GM23338 (cell line): Measurements from ENCODE around the gene ADGRV1. TPM values are rescaled to one million over a fixed set of nuclear protein-coding genes. Genes with fewer than 3 reads are reported as not detected.
A peak's percentile ranks its signal among the peaks of the same experiment; 100 is the strongest.

Source experiments
- ATAC-seq: fragments of 200-7000 bp; cut with Tn5 transposase; 3 replicates; pipeline ENCODE4 v1.9.1; 2020
- DNase-seq: peaks from one replicate; pipeline ENCODE4 v3.0.0-alpha.2; 2015; ENCODE audit warnings: low spot score
- H2AFZ ChIP-seq: fragments of 200-600 bp; sonication (generic); 2 replicates; pipeline ENCODE4 v1.8.0; 2016; ENCODE audit warnings: antibody characterized with exemption, mild to moderate bottlenecking, moderate library complexity
- H3F3A ChIP-seq: fragments of 200-600 bp; sonication (generic); replicated peaks from 2 replicates; pipeline ENCODE4 v1.8.0; 2017; ENCODE audit warnings: antibody characterized with exemption, mixed run types, low read depth
- H3K27ac ChIP-seq: fragments of 200-600 bp; sonication (generic); 2 replicates; pipeline ENCODE4 v1.6.1; 2016; ENCODE audit warnings: low read depth
- H3K27me3 ChIP-seq: fragments of 200-600 bp; sonication (generic); 2 replicates; pipeline ENCODE4 v1.8.0; 2016; ENCODE audit warnings: mild to moderate bottlenecking, mixed run types, moderate library complexity; ENCODE audit not compliant: insufficient read depth
- H3K36me3 ChIP-seq: fragments of 200-600 bp; sonication (generic); 2 replicates; pipeline ENCODE4 v1.8.0; 2016; ENCODE audit warnings: mild to moderate bottlenecking; ENCODE audit not compliant: insufficient read depth
- H3K4me1 ChIP-seq: fragments of 200-600 bp; sonication (generic); 2 replicates; pipeline ENCODE4 v1.8.0; 2016; ENCODE audit warnings: mild to moderate bottlenecking, moderate library complexity; ENCODE audit not compliant: insufficient read depth
- H3K4me2 ChIP-seq: fragments of 200-600 bp; sonication (generic); 2 replicates; pipeline ENCODE4 v1.7.1; 2017; ENCODE audit warnings: mixed run types
- H3K4me3 ChIP-seq: fragments of 200-600 bp; sonication (generic); 2 replicates; pipeline ENCODE4 v1.6.1; 2016; ENCODE audit warnings: mixed run types
- H3K79me2 ChIP-seq: fragments of 200-600 bp; sonication (generic); replicated peaks from 2 replicates; pipeline ENCODE4 v1.8.0; 2017; ENCODE audit warnings: mild to moderate bottlenecking; ENCODE audit not compliant: insufficient read depth
- H3K9me2 ChIP-seq: fragments of 200-600 bp; sonication (generic); 2 replicates; pipeline ENCODE4 v1.8.0; 2017; ENCODE audit not compliant: insufficient read depth
- H4K20me1 ChIP-seq: fragments of 200-600 bp; sonication (generic); replicated peaks from 2 replicates; pipeline ENCODE4 v1.8.0; 2017; ENCODE audit warnings: mild to moderate bottlenecking; ENCODE audit not compliant: insufficient read depth
- H3K27ac Mint-ChIP-seq: 2 replicates; pipeline ENCODE4 v1.8.0; 2020; ENCODE audit warnings: inconsistent platforms, mild to moderate bottlenecking, moderate library complexity, mixed read lengths
- H3K27me3 Mint-ChIP-seq: 3 replicates; pipeline ENCODE4 v1.8.0; 2022; ENCODE audit warnings: low read depth, mild to moderate bottlenecking, moderate library complexity, mixed read lengths, inconsistent platforms; ENCODE audit not compliant: insufficient read depth, poor library complexity
- H3K36me3 Mint-ChIP-seq: 3 replicates; pipeline ENCODE4 v1.8.0; 2021; ENCODE audit warnings: low read depth, mild to moderate bottlenecking, inconsistent platforms, moderate library complexity, mixed read lengths
- H3K4me1 Mint-ChIP-seq: 3 replicates; pipeline ENCODE4 v1.8.0; 2020; ENCODE audit warnings: mild to moderate bottlenecking, inconsistent platforms, mixed read lengths
- H3K4me3 Mint-ChIP-seq: 3 replicates; pipeline ENCODE4 v1.8.0; 2021; ENCODE audit warnings: moderate library complexity, mild to moderate bottlenecking, inconsistent platforms, mixed read lengths
- H3K9me3 Mint-ChIP-seq: 3 replicates; pipeline ENCODE4 v1.8.0; 2020; ENCODE audit warnings: moderate library complexity, mild to moderate bottlenecking, inconsistent platforms, mixed read lengths
- EZH2phosphoT487 ChIP-seq: fragments of 200-600 bp; sonication (generic); IDR thresholded peaks from one replicate; pipeline ENCODE4 v1.8.1; 2018; ENCODE audit warnings: antibody characterized with exemption; ENCODE audit not compliant: unreplicated experiment
- NANOG ChIP-seq: IDR thresholded peaks from 2 replicates; pipeline ENCODE4 v1.6.1; 2016; ENCODE audit warnings: antibody characterized with exemption, borderline replicate concordance
- POLR2AphosphoS5 ChIP-seq: IDR thresholded peaks from 2 replicates; pipeline ENCODE4 v1.6.1; 2016; ENCODE audit warnings: antibody characterized with exemption, low read depth
- STAT1 ChIP-seq: IDR thresholded peaks from one replicate; pipeline ENCODE4 v1.6.1; 2016; ENCODE audit warnings: antibody characterized with exemption; ENCODE audit not compliant: unreplicated experiment
- ZNF331 ChIP-seq: fragments of 250-450 bp; sonication (Bioruptor Pico); IDR thresholded peaks from 2 replicates; pipeline ENCODE4 v1.5.0; 2020; ENCODE audit warnings: low read depth, mild to moderate bottlenecking, moderate library complexity
- polyA plus RNA-seq: library from polyadenylated mRNA; unstranded; fragments of >200 nt; fragmentation: Nextera tagmentation; extraction: Ambion mirVana; gene quantifications from 2 replicates; pipeline ENCODE4 v1.2.1, GENCODE V29; 2016
- total RNA-seq: library from RNA; depleted of rRNA; stranded (reverse); fragments of >200 nt; shearing (Covaris generic); gene quantifications from 2 replicates; pipeline ENCODE4 v1.2.3, GENCODE V29; 2014
- TF ChIP-seq, protein P1 (sequence below), 2 experiments: fragments of 200-600 bp in 1 of 2; sonication (generic) in 1 of 2; conservative IDR thresholded peaks; 2 replicates each; pipeline versions ENCODE4 v1.5.1 to v1.6.1; 2016 to 2017; ENCODE audit warnings: antibody characterized with exemption in 2 of 2, low read depth in 2 of 2, mild to moderate bottlenecking in 2 of 2, moderate library complexity in 1 of 2
- TF ChIP-seq, protein P2 (sequence below): IDR thresholded peaks from one replicate; pipeline ENCODE4 v1.6.1; 2018; ENCODE audit warnings: antibody characterized with exemption; ENCODE audit not compliant: unreplicated experiment
- TF ChIP-seq, protein P3 (sequence below): fragments of 250-450 bp; sonication (Bioruptor Pico); IDR thresholded peaks from 2 replicates; pipeline ENCODE4 v1.5.0; 2020; ENCODE audit warnings: mild to moderate bottlenecking, moderate library complexity

Gene ADGRV1
- total and polyA plus RNA-seq, 2 experiments from 2014 or later: 46.1 to 149 TPM

DNA sequence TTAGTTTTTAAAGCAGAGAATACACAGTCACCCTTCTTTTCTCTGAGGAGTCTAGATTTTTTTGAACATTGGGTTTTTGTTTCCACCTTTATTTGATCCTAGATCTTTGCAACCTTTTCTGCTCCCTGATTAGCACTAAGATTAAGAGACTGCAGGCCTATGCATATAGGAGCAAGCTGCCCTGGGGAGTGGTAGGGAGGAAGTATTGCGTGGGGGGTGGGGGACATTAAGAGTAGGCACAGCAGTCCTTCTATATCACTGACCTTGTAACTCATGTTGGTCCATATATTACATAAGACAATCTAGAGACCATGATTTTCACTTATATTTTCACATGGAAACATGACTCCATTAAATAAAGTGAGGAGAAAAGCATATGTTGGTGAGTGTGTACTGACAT is 149.1 kb downstream of the ADGRV1 start:
- peak; percentile 53; the same call in 1 of the 3 replicates for ATAC-seq

More for the DNA sequence above, 149.1 kb downstream of the ADGRV1 start:
- H3K36me3 Mint-ChIP-seq: peaks cover 13% of the 10 kb centered on the region; the same call in 2 of the 3 replicates
- peaks cover 10% of the 10 kb centered on the region for H3K4me1 Mint-ChIP-seq
- no peak overlapping the region; the same call in 1 of the 2 replicates for H3K27ac Mint-ChIP-seq
- H3K27me3 Mint-ChIP-seq: no peaks in the 10 kb centered on the region
- Histone ChIP-seq H3K27ac (no peak overlapping the region), H3K79me2 (no peaks in the 10 kb centered on the region), H4K20me1 (no peaks in the 10 kb centered on the region), H3K4me2 (no peak overlapping the region), H3K36me3 (peaks cover 11% of the 10 kb centered on the region), H3K27me3 (no peaks in the 10 kb centered on the region), H3K4me1 (no peaks in the 10 kb centered on the region), H3F3A (no peaks in the 10 kb centered on the region), H2AFZ (no peak overlapping the region), H3K4me3 (no peak overlapping the region), H3K9me2 (no peaks in the 10 kb centered on the region)
- H3K9me3 Mint-ChIP-seq: no peaks in the 10 kb centered on the region
- DNase-seq: no peak
- no peak overlapping the region for H3K4me3 Mint-ChIP-seq
- TF ChIP-seq EZH2phosphoT487 (no peak), STAT1 (no peak), ZNF331 (no peak), NANOG (no peak), POLR2AphosphoS5 (no peak)
- TF ChIP-seq, protein P1, sequence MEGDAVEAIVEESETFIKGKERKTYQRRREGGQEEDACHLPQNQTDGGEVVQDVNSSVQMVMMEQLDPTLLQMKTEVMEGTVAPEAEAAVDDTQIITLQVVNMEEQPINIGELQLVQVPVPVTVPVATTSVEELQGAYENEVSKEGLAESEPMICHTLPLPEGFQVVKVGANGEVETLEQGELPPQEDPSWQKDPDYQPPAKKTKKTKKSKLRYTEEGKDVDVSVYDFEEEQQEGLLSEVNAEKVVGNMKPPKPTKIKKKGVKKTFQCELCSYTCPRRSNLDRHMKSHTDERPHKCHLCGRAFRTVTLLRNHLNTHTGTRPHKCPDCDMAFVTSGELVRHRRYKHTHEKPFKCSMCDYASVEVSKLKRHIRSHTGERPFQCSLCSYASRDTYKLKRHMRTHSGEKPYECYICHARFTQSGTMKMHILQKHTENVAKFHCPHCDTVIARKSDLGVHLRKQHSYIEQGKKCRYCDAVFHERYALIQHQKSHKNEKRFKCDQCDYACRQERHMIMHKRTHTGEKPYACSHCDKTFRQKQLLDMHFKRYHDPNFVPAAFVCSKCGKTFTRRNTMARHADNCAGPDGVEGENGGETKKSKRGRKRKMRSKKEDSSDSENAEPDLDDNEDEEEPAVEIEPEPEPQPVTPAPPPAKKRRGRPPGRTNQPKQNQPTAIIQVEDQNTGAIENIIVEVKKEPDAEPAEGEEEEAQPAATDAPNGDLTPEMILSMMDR (conservative IDR thresholded peaks at IDR 0.05; ENCODE audit: low read depth in 2 of 2): no peak
- TF ChIP-seq, protein P2, sequence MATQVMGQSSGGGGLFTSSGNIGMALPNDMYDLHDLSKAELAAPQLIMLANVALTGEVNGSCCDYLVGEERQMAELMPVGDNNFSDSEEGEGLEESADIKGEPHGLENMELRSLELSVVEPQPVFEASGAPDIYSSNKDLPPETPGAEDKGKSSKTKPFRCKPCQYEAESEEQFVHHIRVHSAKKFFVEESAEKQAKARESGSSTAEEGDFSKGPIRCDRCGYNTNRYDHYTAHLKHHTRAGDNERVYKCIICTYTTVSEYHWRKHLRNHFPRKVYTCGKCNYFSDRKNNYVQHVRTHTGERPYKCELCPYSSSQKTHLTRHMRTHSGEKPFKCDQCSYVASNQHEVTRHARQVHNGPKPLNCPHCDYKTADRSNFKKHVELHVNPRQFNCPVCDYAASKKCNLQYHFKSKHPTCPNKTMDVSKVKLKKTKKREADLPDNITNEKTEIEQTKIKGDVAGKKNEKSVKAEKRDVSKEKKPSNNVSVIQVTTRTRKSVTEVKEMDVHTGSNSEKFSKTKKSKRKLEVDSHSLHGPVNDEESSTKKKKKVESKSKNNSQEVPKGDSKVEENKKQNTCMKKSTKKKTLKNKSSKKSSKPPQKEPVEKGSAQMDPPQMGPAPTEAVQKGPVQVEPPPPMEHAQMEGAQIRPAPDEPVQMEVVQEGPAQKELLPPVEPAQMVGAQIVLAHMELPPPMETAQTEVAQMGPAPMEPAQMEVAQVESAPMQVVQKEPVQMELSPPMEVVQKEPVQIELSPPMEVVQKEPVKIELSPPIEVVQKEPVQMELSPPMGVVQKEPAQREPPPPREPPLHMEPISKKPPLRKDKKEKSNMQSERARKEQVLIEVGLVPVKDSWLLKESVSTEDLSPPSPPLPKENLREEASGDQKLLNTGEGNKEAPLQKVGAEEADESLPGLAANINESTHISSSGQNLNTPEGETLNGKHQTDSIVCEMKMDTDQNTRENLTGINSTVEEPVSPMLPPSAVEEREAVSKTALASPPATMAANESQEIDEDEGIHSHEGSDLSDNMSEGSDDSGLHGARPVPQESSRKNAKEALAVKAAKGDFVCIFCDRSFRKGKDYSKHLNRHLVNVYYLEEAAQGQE: no peak
- TF ChIP-seq, protein P3, sequence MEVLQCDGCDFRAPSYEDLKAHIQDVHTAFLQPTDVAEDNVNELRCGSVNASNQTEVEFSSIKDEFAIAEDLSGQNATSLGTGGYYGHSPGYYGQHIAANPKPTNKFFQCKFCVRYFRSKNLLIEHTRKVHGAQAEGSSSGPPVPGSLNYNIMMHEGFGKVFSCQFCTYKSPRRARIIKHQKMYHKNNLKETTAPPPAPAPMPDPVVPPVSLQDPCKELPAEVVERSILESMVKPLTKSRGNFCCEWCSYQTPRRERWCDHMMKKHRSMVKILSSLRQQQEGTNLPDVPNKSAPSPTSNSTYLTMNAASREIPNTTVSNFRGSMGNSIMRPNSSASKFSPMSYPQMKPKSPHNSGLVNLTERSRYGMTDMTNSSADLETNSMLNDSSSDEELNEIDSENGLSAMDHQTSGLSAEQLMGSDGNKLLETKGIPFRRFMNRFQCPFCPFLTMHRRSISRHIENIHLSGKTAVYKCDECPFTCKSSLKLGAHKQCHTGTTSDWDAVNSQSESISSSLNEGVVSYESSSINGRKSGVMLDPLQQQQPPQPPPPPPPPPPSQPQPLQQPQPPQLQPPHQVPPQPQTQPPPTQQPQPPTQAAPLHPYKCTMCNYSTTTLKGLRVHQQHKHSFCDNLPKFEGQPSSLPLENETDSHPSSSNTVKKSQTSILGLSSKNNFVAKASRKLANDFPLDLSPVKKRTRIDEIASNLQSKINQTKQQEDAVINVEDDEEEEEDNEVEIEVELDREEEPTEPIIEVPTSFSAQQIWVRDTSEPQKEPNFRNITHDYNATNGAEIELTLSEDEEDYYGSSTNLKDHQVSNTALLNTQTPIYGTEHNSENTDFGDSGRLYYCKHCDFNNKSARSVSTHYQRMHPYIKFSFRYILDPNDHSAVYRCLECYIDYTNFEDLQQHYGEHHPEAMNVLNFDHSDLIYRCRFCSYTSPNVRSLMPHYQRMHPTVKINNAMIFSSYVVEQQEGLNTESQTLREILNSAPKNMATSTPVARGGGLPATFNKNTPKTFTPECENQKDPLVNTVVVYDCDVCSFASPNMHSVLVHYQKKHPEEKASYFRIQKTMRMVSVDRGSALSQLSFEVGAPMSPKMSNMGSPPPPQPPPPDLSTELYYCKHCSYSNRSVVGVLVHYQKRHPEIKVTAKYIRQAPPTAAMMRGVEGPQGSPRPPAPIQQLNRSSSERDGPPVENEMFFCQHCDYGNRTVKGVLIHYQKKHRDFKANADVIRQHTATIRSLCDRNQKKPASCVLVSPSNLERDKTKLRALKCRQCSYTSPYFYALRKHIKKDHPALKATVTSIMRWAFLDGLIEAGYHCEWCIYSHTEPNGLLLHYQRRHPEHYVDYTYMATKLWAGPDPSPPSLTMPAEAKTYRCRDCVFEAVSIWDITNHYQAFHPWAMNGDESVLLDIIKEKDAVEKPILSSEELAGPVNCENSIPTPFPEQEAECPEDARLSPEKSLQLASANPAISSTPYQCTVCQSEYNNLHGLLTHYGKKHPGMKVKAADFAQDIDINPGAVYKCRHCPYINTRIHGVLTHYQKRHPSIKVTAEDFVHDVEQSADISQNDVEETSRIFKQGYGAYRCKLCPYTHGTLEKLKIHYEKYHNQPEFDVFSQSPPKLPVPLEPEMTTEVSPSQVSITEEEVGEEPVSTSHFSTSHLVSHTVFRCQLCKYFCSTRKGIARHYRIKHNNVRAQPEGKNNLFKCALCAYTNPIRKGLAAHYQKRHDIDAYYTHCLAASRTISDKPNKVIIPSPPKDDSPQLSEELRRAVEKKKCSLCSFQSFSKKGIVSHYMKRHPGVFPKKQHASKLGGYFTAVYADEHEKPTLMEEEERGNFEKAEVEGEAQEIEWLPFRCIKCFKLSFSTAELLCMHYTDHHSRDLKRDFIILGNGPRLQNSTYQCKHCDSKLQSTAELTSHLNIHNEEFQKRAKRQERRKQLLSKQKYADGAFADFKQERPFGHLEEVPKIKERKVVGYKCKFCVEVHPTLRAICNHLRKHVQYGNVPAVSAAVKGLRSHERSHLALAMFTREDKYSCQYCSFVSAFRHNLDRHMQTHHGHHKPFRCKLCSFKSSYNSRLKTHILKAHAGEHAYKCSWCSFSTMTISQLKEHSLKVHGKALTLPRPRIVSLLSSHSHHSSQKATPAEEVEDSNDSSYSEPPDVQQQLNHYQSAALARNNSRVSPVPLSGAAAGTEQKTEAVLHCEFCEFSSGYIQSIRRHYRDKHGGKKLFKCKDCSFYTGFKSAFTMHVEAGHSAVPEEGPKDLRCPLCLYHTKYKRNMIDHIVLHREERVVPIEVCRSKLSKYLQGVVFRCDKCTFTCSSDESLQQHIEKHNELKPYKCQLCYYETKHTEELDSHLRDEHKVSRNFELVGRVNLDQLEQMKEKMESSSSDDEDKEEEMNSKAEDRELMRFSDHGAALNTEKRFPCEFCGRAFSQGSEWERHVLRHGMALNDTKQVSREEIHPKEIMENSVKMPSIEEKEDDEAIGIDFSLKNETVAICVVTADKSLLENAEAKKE: no peak
